ENCODE data around the gene OR2AT4.
"Not testable (repeated sequence)": the region's sequence is repeated elsewhere in the genome, so short reads cannot be mapped to it uniquely, and the experiment has no call there.

DNA sequence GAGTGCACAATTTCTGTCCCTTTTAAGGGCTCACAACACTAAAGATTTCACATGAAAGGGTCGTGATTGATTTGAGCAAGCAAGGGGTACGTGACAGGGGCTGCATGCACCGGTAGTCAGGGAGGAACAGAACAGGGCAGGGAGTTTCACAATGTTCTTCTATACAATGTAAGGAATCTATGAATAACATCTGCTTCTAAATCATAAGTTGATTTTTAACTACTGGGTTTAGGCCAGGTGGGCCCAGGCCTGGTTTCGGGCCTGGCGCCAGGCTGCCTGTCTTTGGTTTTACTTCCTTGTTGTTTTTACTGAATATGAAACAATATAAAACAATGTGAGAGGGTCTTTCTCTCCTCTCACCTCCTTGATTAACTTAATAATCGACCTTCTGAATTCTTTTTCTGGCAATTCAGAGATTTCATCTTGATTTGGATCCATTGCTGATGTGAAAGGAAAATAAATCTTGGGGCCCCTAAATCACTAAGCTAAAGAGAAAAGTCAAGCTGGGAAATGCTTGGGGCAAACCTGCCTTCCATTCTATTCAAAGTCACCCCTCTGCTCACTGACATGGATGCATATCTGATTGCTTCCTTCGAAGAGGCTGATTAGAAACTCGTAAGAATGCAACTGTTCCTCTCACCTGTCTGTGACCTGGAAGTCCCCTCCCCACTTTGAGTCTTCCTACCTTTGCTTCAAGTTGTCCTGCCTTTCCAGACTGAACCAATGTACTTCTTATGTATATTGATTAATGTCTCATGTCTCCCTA is 47.0 kb downstream of the OR2AT4 start:
- TF ChIP-seq, protein P1, sequence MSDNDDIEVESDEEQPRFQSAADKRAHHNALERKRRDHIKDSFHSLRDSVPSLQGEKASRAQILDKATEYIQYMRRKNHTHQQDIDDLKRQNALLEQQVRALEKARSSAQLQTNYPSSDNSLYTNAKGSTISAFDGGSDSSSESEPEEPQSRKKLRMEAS (IDR thresholded peaks at IDR 0.05), result not testable (repeated sequence)
- TF ChIP-seq TAF1 (IDR thresholded peaks at IDR 0.05; ENCODE audit: low read depth, low read length), result not testable (repeated sequence)
